Measurements from ENCODE around the gene TBC1D22A.

Gene TBC1D22A

GRCh38 chr22:47180796-47181195 lies 418.3 kb downstream of the TBC1D22A start:
- no peak for DNase-seq

GRCh38 chr22:47187176-47187957 lies 424.9 kb downstream of the TBC1D22A start:
- no peak for DNase-seq

GRCh38 chr22:47188261-47189055 lies 426.0 kb downstream of the TBC1D22A start:
- no peak for DNase-seq

GRCh38 chr22:47189056-47189916 lies 426.8 kb downstream of the TBC1D22A start:
- DNase-seq, result no peak

- DNase-seq, result no peak
Observed at GRCh38 chr22:47190276-47190956, 428.0 kb downstream of the TBC1D22A start.

- no peak for DNase-seq
Observed at GRCh38 chr22:47190957-47191670, 428.7 kb downstream of the TBC1D22A start.

- no peak for DNase-seq
Observed at GRCh38 chr22:47191671-47192650, 429.5 kb downstream of the TBC1D22A start.

GRCh38 chr22:47192651-47193437 lies 430.4 kb downstream of the TBC1D22A start:
- no peak for DNase-seq

GRCh38 chr22:47193606-47194329 lies 431.3 kb downstream of the TBC1D22A start:
- DNase-seq, result no peak

GRCh38 chr22:47194476-47195155 lies 432.2 kb downstream of the TBC1D22A start:
- no peak for DNase-seq

- DNase-seq, result no peak
Observed at GRCh38 chr22:47195156-47195483, 432.7 kb downstream of the TBC1D22A start.

GRCh38 chr22:47195484-47196165 lies 433.2 kb downstream of the TBC1D22A start:
- DNase-seq, result no peak

GRCh38 chr22:47196166-47196849 lies 433.9 kb downstream of the TBC1D22A start:
- no peak for DNase-seq

GRCh38 chr22:47196881-47197772 lies 434.7 kb downstream of the TBC1D22A start:
- no peak for DNase-seq

- DNase-seq, result no peak
Observed at GRCh38 chr22:47197773-47198500, 435.5 kb downstream of the TBC1D22A start.
